Suprapubic skin (tissue), 4 donors: ENCODE data around the gene RTN4IP1. TPM values are rescaled to one million over a fixed set of nuclear protein-coding genes. Genes with fewer than 3 reads are reported as not detected.

Experiments
- DNase-seq, 2 donors: peaks; one replicate each; pipeline ENCODE4 v3.0.0-alpha.2; 2019; ENCODE audit warnings: low spot score in 2 of 2
- H3K27ac ChIP-seq: fragments of 200-600 bp; sonication (generic); one replicate; pipeline ENCODE4 v1.5.1; 2019
- H3K27me3 ChIP-seq: fragments of 200-600 bp; sonication (generic); one replicate; pipeline ENCODE4 v1.5.1; 2019
- H3K36me3 ChIP-seq: fragments of 200-600 bp; sonication (generic); one replicate; pipeline ENCODE4 v1.5.1; 2019
- H3K4me1 ChIP-seq: fragments of 200-600 bp; sonication (generic); one replicate; pipeline ENCODE4 v1.5.1; 2019
- H3K4me3 ChIP-seq: fragments of 200-600 bp; sonication (generic); one replicate; pipeline ENCODE4 v1.5.1; 2019; ENCODE audit warnings: mild to moderate bottlenecking
- H3K9me3 ChIP-seq: fragments of 200-600 bp; sonication (generic); one replicate; pipeline ENCODE4 v1.5.1; 2019
- EP300 ChIP-seq: sonication (generic); formaldehyde crosslinking; IDR thresholded peaks from one replicate; pipeline ENCODE4 v1.6.1; 2017; ENCODE audit warnings: antibody characterized with exemption
- POLR2A ChIP-seq, 2 donors: fragments of 450-650 bp; IDR thresholded peaks; one replicate each; pipeline ENCODE4 v1.6.1; 2017; ENCODE audit warnings: antibody characterized with exemption in 2 of 2, mild to moderate bottlenecking in 2 of 2, moderate library complexity in 2 of 2
- POLR2AphosphoS5 ChIP-seq, 3 donors: sonication (generic); formaldehyde crosslinking; IDR thresholded peaks; one replicate each; pipeline ENCODE4 v1.6.1; 2017; ENCODE audit warnings: antibody characterized with exemption in 3 of 3
- WGBS: methylation state at CpG from one replicate; pipeline ENCODE4 v1.1.5; 2018; 5-methylcytosine and 5-hydroxymethylcytosine counted together
- total RNA-seq, 4 donors: library from RNA; depleted of rRNA; stranded (reverse); fragments of >200 nt; gene quantifications; one replicate each; pipeline ENCODE4 v1.1.0, GENCODE V29; 2016
- TF ChIP-seq, protein P1 (sequence below), 2 donors: fragments of 200-600 bp in 1 of 2; fragments of 450-650 bp in 1 of 2; sonication (generic) in 1 of 2; IDR thresholded peaks; one replicate each; pipeline ENCODE4 v1.5.1; 2016 to 2019; ENCODE audit warnings: antibody characterized with exemption in 2 of 2, mild to moderate bottlenecking in 1 of 2, moderate library complexity in 1 of 2

The RTN4IP1 gene, protein sequence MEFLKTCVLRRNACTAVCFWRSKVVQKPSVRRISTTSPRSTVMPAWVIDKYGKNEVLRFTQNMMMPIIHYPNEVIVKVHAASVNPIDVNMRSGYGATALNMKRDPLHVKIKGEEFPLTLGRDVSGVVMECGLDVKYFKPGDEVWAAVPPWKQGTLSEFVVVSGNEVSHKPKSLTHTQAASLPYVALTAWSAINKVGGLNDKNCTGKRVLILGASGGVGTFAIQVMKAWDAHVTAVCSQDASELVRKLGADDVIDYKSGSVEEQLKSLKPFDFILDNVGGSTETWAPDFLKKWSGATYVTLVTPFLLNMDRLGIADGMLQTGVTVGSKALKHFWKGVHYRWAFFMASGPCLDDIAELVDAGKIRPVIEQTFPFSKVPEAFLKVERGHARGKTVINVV
- 1 to 10 TPM; 1.8 to 5.3 (median 3.3) TPM for total RNA-seq

GRCh38 chr6:106629103-106629858 lies at the start of gene RTN4IP1, which contains the start of gene QRSL1:
TSS of gene RTN4IP1 (minus strand) at chr6:106629498. CDS start at chr6:106629021, 477 bp downstream.
TSS of gene QRSL1 (plus strand) at chr6:106629578. CDS start at chr6:106629682, 104 bp downstream.
- H3K36me3 ChIP-seq, result no peaks in the 10 kb centered on the region
- H3K27me3 ChIP-seq, result no peaks in the 10 kb centered on the region
- H3K4me1 ChIP-seq, result peaks cover 15% of the 10 kb centered on the region
- H3K9me3 ChIP-seq, result no peaks in the 10 kb centered on the region
- peak; percentile 91 for DNase-seq
- WGBS, result under 1% methylated on average over 33 of the region's 46 CpGs
- H3K4me3 ChIP-seq, result peak within 1 kb of the TSS; percentile 78
- peak within 1 kb of the TSS; percentile 71 for H3K27ac ChIP-seq
- TF ChIP-seq, protein P1, sequence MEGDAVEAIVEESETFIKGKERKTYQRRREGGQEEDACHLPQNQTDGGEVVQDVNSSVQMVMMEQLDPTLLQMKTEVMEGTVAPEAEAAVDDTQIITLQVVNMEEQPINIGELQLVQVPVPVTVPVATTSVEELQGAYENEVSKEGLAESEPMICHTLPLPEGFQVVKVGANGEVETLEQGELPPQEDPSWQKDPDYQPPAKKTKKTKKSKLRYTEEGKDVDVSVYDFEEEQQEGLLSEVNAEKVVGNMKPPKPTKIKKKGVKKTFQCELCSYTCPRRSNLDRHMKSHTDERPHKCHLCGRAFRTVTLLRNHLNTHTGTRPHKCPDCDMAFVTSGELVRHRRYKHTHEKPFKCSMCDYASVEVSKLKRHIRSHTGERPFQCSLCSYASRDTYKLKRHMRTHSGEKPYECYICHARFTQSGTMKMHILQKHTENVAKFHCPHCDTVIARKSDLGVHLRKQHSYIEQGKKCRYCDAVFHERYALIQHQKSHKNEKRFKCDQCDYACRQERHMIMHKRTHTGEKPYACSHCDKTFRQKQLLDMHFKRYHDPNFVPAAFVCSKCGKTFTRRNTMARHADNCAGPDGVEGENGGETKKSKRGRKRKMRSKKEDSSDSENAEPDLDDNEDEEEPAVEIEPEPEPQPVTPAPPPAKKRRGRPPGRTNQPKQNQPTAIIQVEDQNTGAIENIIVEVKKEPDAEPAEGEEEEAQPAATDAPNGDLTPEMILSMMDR (IDR thresholded peaks at IDR 0.05), result no peak
- TF ChIP-seq POLR2AphosphoS5 (IDR thresholded peaks at IDR 0.05), result peak in 2 of 3 donors; percentile 35 to 66
- TF ChIP-seq POLR2A (IDR thresholded peaks at IDR 0.05), result peak in 1 of 2 donors; percentile 35
- no peak for TF ChIP-seq EP300

GRCh38 chr6:106677282-106677681 lies 48.0 kb upstream of the RTN4IP1 start:
- H3K9me3 ChIP-seq, result no peaks in the 10 kb centered on the region
- H3K36me3 ChIP-seq, result no peaks in the 10 kb centered on the region
- H3K4me1 ChIP-seq, result no peaks in the 10 kb centered on the region
- H3K4me3 ChIP-seq, result no peak overlapping the region
- WGBS, result 74% methylated on average over 3 of the region's 3 CpGs
- no peaks in the 10 kb centered on the region for H3K27me3 ChIP-seq
- TF ChIP-seq POLR2A (IDR thresholded peaks at IDR 0.05) (no peak), EP300 (no peak), POLR2AphosphoS5 (IDR thresholded peaks at IDR 0.05) (no peak)
- TF ChIP-seq, protein P1 (IDR thresholded peaks at IDR 0.05), result no peak
- no peak for DNase-seq
- H3K27ac ChIP-seq, result no peak overlapping the region

DNA sequence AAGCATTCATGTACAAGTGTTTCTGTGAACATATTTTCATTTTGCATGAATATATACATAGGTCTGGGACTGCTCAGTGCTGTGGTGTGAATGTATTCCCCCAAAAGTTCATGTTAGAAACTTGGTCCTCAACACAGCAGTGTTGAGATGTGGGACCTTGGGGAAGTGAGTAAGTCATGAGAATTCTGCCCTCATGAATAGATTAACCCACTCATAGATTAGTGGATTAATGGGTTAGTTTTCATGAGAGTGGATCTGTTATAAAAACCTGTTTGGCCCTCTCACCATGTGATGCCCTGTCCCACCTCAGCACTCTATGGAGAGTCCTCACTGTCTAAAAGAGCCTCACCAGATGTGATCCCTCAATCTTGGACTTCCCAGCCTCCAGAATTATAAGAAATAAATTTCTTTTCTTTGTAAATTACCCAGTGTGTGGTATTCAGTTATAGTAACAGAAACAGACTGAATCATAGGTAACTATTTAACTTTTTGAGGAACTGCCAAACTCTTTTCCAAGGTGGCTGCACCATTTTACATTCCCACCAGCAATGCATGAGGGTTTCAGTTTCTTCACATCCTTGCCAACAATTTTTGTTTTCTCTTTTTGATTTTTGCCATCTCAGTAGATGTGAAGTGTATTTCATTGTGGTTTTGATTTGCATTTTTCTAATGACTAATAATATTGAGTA lies 45.4 kb upstream of the RTN4IP1 start:
- H3K4me3 ChIP-seq, result no peak overlapping the region
- H3K4me1 ChIP-seq, result no peaks in the 10 kb centered on the region
- no peaks in the 10 kb centered on the region for H3K27me3 ChIP-seq
- no peak overlapping the region for H3K27ac ChIP-seq
- no peaks in the 10 kb centered on the region for H3K36me3 ChIP-seq
- no peak for TF ChIP-seq POLR2A (IDR thresholded peaks at IDR 0.05)
- TF ChIP-seq POLR2AphosphoS5 (IDR thresholded peaks at IDR 0.05), result no peak
- no peak for TF ChIP-seq EP300
- TF ChIP-seq, protein P1 (IDR thresholded peaks at IDR 0.05), result no peak
- DNase-seq, result no peak
- no peaks in the 10 kb centered on the region for H3K9me3 ChIP-seq

GRCh38 chr6:106671651-106672050 lies 42.4 kb upstream of the RTN4IP1 start:
- TF ChIP-seq POLR2AphosphoS5 (IDR thresholded peaks at IDR 0.05) (no peak), POLR2A (IDR thresholded peaks at IDR 0.05) (no peak), EP300 (no peak)
- TF ChIP-seq, protein P1 (IDR thresholded peaks at IDR 0.05), result no peak
- 67% methylated on average over 3 of the region's 3 CpGs for WGBS

More at GRCh38 chr6:106671651-106672050, 42.4 kb upstream of the RTN4IP1 start:
- H3K36me3 ChIP-seq, result peaks cover 4% of the 10 kb centered on the region
- no peaks in the 10 kb centered on the region for H3K9me3 ChIP-seq
- no peak overlapping the region for H3K4me3 ChIP-seq
- no peak overlapping the region for H3K27ac ChIP-seq
- no peaks in the 10 kb centered on the region for H3K4me1 ChIP-seq
- H3K27me3 ChIP-seq, result no peaks in the 10 kb centered on the region
- no peak for DNase-seq
